ENCODE results near the gene FOXR1.

GRCh38 chr11:119028346-119029068, 56.9 kb downstream of the FOXR1 start:
- TF ChIP-seq CTCF (IDR thresholded peaks at IDR 0.05) (no peak), POLR2A (IDR thresholded peaks at IDR 0.05) (no peak)
